ENCODE data around the gene CRIM1. TPM values are rescaled to one million over a fixed set of nuclear protein-coding genes. Genes with fewer than 3 reads are reported as not detected.

CRIM1 gene
- total RNA-seq, 1 donor from 2014 or later, result 246 TPM

GRCh38 chr2:36555789-36556188 lies 200.2 kb downstream of the CRIM1 start:
- H3K4me1 Mint-ChIP-seq (ENCODE audit: unreplicated experiment), result peaks cover 20% of the 10 kb centered on the region
- TF ChIP-seq CTCF (IDR thresholded peaks at IDR 0.05; ENCODE audit: unreplicated experiment), result no peak
- H3K4me3 Mint-ChIP-seq (ENCODE audit: unreplicated experiment), result no peak overlapping the region
- no peak for DNase-seq (ENCODE audit: low spot score)
- H3K27ac Mint-ChIP-seq (ENCODE audit: unreplicated experiment), result no peak overlapping the region
- H3K9me3 Mint-ChIP-seq (ENCODE audit: unreplicated experiment), result no peaks in the 10 kb centered on the region
- peaks cover 29% of the 10 kb centered on the region for H3K36me3 Mint-ChIP-seq (ENCODE audit: low read depth, unreplicated experiment)
- peaks cover 12% of the 10 kb centered on the region for H3K27me3 Mint-ChIP-seq (ENCODE audit: unreplicated experiment)

GRCh38 chr2:36556842-36557241 lies 201.3 kb downstream of the CRIM1 start:
- Mint-ChIP-seq H3K4me3 (ENCODE audit: unreplicated experiment) (no peak overlapping the region), H3K36me3 (ENCODE audit: low read depth, unreplicated experiment) (peaks cover 23% of the 10 kb centered on the region), H3K27me3 (ENCODE audit: unreplicated experiment) (peaks cover 15% of the 10 kb centered on the region), H3K27ac (ENCODE audit: unreplicated experiment) (no peak overlapping the region), H3K4me1 (ENCODE audit: unreplicated experiment) (peaks cover 27% of the 10 kb centered on the region), H3K9me3 (ENCODE audit: unreplicated experiment) (no peaks in the 10 kb centered on the region)
- DNase-seq (ENCODE audit: low spot score), result no peak
- TF ChIP-seq CTCF (IDR thresholded peaks at IDR 0.05; ENCODE audit: unreplicated experiment), result no peak

- H3K36me3 Mint-ChIP-seq (ENCODE audit: low read depth, unreplicated experiment), result peaks cover 9% of the 10 kb centered on the region
- peaks cover 43% of the 10 kb centered on the region for H3K4me1 Mint-ChIP-seq (ENCODE audit: unreplicated experiment)
- H3K27ac Mint-ChIP-seq (ENCODE audit: unreplicated experiment), result peak overlapping the region; percentile 19
- TF ChIP-seq CTCF (IDR thresholded peaks at IDR 0.05; ENCODE audit: unreplicated experiment), result no peak
- H3K27me3 Mint-ChIP-seq (ENCODE audit: unreplicated experiment), result peaks cover 13% of the 10 kb centered on the region
- no peak for DNase-seq (ENCODE audit: low spot score)
- H3K9me3 Mint-ChIP-seq (ENCODE audit: unreplicated experiment), result no peaks in the 10 kb centered on the region
- peak overlapping the region; percentile 27 for H3K4me3 Mint-ChIP-seq (ENCODE audit: unreplicated experiment)
These were observed 203.8 kb downstream of the CRIM1 start for GRCh38 chr2:36559221-36559942.

GRCh38 chr2:36560726-36561125 lies 205.1 kb downstream of the CRIM1 start:
- H3K36me3 Mint-ChIP-seq (ENCODE audit: low read depth, unreplicated experiment), result peaks cover 19% of the 10 kb centered on the region
- H3K4me1 Mint-ChIP-seq (ENCODE audit: unreplicated experiment), result peaks cover 51% of the 10 kb centered on the region
- H3K27ac Mint-ChIP-seq (ENCODE audit: unreplicated experiment), result peak overlapping the region; percentile 33
- no peak for DNase-seq (ENCODE audit: low spot score)
- H3K9me3 Mint-ChIP-seq (ENCODE audit: unreplicated experiment), result no peaks in the 10 kb centered on the region
- no peak for TF ChIP-seq CTCF (IDR thresholded peaks at IDR 0.05; ENCODE audit: unreplicated experiment)
- H3K27me3 Mint-ChIP-seq (ENCODE audit: unreplicated experiment), result peaks cover 12% of the 10 kb centered on the region
- H3K4me3 Mint-ChIP-seq (ENCODE audit: unreplicated experiment), result no peak overlapping the region

GRCh38 chr2:36561237-36561944 lies 205.8 kb downstream of the CRIM1 start:
- peaks cover 12% of the 10 kb centered on the region for H3K27me3 Mint-ChIP-seq (ENCODE audit: unreplicated experiment)
- H3K4me3 Mint-ChIP-seq (ENCODE audit: unreplicated experiment), result no peak overlapping the region
- no peaks in the 10 kb centered on the region for H3K9me3 Mint-ChIP-seq (ENCODE audit: unreplicated experiment)
- TF ChIP-seq CTCF (IDR thresholded peaks at IDR 0.05; ENCODE audit: unreplicated experiment), result no peak
- peaks cover 51% of the 10 kb centered on the region for H3K4me1 Mint-ChIP-seq (ENCODE audit: unreplicated experiment)
- peak overlapping the region; percentile 95 for H3K27ac Mint-ChIP-seq (ENCODE audit: unreplicated experiment)
- H3K36me3 Mint-ChIP-seq (ENCODE audit: low read depth, unreplicated experiment), result peaks cover 20% of the 10 kb centered on the region
- DNase-seq (ENCODE audit: low spot score), result no peak
